ENCODE results near the gene CRYAA.
"Not testable (repeated sequence)": the region's sequence is repeated elsewhere in the genome, so short reads cannot be mapped to it uniquely, and the experiment has no call there.

DNA sequence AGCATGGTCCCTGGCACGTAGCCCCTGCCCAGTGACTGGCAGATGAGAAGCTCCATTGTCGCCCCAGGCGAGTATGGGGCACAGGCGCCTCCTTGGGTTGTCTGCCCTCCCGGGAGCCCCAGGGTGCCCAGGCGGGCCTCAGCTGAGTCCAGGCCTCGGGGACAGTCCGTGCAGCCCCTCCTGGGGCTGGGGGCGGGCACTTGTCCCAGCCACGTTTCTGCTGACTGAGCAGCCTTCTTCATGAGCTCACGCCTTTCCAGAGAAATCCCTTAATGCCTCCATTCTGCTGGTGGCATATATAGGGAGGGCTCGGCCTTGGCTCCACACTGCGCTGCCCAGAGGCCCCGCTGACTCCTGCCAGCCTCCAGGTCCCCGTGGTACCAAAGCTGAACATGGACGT, at the start of gene CRYAA:
- not testable (repeated sequence) for TF ChIP-seq CTCF (IDR thresholded peaks at IDR 0.05; ENCODE audit: borderline replicate concordance, extremely low read depth, low read length, poor library complexity, severe bottlenecking); EZH2 (IDR thresholded peaks at IDR 0.05; ENCODE audit: borderline replicate concordance, low read depth, low read length, severe bottlenecking)
